Chondrocyte (in vitro differentiated cells): ENCODE results near the gene DOK1. TPM values are rescaled to one million over a fixed set of nuclear protein-coding genes. Genes with fewer than 3 reads are reported as not detected.

Experiments used
- DNase-seq: peaks from one replicate; pipeline ENCODE4 v3.0.0; 2021; ENCODE audit warnings: mixed read lengths, low spot score
- H3K27ac Mint-ChIP-seq: one replicate; pipeline ENCODE4 v1.8.0; 2021; ENCODE audit warnings: mild to moderate bottlenecking, moderate library complexity, mixed read lengths; ENCODE audit not compliant: unreplicated experiment
- H3K27me3 Mint-ChIP-seq: 2 replicates; pipeline ENCODE4 v1.8.0; 2021; ENCODE audit warnings: low read depth, mixed read lengths
- H3K36me3 Mint-ChIP-seq: 2 replicates; pipeline ENCODE4 v1.8.0; 2021; ENCODE audit warnings: low read depth, mixed read lengths
- H3K4me1 Mint-ChIP-seq: 2 replicates; pipeline ENCODE4 v1.8.0; 2021; ENCODE audit warnings: low read depth, mild to moderate bottlenecking, mixed read lengths
- H3K4me3 Mint-ChIP-seq: one replicate; pipeline ENCODE4 v1.8.0; 2021; ENCODE audit warnings: mild to moderate bottlenecking, moderate library complexity, mixed read lengths; ENCODE audit not compliant: unreplicated experiment
- H3K9me3 Mint-ChIP-seq: 2 replicates; pipeline ENCODE4 v1.8.0; 2021; ENCODE audit warnings: low read depth, mixed read lengths
- total RNA-seq: library from RNA; stranded (reverse); gene quantifications from 3 replicates; pipeline ENCODE4 v1.2.1, GENCODE V29; 2021
- TF ChIP-seq, protein P1 (sequence below): fragments of 200-600 bp; sonication (generic); IDR thresholded peaks from 2 replicates; pipeline ENCODE4 v1.5.0; 2021; ENCODE audit warnings: antibody characterized with exemption, mild to moderate bottlenecking, moderate library complexity

Gene DOK1
- total RNA-seq, 1 donor from 2014 or later: 46.0 TPM

DNA sequence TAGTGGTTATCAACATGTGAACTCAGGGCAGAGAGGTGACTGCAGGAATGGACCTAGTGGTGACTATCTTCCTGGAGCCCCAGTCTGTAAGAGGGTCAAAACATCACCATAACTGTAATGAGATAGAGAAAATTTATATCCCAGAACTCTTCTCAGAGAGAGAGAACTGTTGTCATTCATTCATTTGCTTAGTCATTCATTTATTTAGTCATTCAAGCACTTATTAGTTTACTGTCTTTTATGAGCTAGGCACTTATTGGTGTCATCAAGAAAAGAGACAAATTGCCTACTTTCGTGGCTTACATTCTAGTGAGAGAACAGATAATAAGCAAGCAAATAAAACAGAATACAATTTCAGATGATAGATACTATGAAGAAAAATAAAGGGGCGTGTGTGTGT lies 34.1 kb downstream of the DOK1 start:
- Mint-ChIP-seq H3K9me3 (no peaks in the 10 kb centered on the region), H3K4me1 (peaks cover 25% of the 10 kb centered on the region), H3K27me3 (peaks cover 25% of the 10 kb centered on the region), H3K36me3 (no peaks in the 10 kb centered on the region), H3K27ac (no peak overlapping the region), H3K4me3 (no peak overlapping the region)
- TF ChIP-seq, protein P1, sequence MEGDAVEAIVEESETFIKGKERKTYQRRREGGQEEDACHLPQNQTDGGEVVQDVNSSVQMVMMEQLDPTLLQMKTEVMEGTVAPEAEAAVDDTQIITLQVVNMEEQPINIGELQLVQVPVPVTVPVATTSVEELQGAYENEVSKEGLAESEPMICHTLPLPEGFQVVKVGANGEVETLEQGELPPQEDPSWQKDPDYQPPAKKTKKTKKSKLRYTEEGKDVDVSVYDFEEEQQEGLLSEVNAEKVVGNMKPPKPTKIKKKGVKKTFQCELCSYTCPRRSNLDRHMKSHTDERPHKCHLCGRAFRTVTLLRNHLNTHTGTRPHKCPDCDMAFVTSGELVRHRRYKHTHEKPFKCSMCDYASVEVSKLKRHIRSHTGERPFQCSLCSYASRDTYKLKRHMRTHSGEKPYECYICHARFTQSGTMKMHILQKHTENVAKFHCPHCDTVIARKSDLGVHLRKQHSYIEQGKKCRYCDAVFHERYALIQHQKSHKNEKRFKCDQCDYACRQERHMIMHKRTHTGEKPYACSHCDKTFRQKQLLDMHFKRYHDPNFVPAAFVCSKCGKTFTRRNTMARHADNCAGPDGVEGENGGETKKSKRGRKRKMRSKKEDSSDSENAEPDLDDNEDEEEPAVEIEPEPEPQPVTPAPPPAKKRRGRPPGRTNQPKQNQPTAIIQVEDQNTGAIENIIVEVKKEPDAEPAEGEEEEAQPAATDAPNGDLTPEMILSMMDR: no peak
- DNase-seq: no peak

DNA sequence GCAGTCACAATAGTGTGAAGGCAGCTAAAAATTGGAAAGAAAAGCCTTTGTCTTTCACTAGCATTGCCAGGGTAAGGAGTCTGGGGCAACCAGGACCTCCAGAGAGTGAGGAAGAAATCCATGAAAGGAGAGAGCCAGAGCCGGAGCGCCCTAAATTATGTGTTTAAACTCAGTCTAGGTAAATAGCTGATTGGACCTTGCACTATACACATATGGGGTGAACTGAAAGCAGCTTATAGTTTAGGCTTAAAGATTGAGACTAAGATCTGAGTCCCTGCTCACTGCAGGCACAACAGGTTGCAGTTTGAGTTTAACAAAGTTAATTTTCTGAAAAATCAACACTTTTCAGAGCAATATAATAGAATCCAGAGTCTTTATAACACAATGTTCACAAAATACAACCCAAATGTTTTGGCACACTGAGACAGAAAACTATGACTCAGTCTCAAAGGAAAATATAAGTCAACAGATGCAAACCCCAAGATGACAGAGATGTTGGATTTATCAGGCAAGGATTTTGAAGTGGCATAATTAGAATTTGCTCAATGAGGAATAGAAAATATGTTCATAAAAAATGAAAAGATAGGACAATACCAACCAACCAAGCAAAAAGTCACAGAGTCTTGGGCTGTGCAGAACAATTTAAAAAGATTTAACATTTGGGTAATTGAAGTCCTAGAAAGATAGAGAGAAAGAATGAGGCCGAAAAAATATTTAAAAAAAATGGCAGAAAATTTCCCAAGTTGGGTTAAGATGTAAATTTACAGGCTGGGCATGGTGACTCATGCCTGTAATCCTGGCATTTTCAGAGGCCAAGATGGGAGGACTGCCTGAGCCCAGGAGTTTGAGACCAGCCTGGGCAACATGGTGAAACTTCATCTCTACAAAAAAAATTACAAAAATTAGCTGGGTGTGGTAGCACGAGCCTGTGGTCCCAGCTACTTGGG lies 39.6 kb downstream of the DOK1 start:
- TF ChIP-seq, protein P1: no peak
- H3K36me3 Mint-ChIP-seq: no peaks in the 10 kb centered on the region
- H3K27ac Mint-ChIP-seq: no peak overlapping the region
- peaks cover 3% of the 10 kb centered on the region for H3K4me1 Mint-ChIP-seq
- DNase-seq: no peak
- H3K27me3 Mint-ChIP-seq: peaks cover 45% of the 10 kb centered on the region
- no peaks in the 10 kb centered on the region for H3K9me3 Mint-ChIP-seq
- H3K4me3 Mint-ChIP-seq: no peak overlapping the region

DNA sequence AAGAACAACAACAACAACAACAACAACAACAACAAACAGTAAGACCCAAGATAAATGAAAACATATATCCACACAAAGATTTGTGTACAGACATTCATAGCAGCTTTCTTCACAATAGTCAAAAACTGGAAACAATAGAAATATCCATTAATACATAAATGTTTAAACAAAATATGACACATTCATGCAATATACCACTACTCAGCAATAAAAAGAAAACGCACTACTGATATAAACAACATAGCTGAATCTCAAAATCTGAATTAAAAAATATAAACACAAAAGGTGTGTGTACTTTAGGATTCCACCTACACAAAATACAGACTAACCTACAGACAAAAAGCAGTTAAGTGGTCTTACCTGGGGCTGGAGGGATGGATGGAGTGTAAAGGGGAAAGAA lies 42.1 kb downstream of the DOK1 start:
- DNase-seq: no peak
- Mint-ChIP-seq H3K9me3 (no peaks in the 10 kb centered on the region), H3K36me3 (no peaks in the 10 kb centered on the region), H3K4me3 (no peak overlapping the region), H3K27ac (no peak overlapping the region), H3K4me1 (peaks cover 3% of the 10 kb centered on the region), H3K27me3 (peaks cover 38% of the 10 kb centered on the region)
- TF ChIP-seq, protein P1: no peak

DNA sequence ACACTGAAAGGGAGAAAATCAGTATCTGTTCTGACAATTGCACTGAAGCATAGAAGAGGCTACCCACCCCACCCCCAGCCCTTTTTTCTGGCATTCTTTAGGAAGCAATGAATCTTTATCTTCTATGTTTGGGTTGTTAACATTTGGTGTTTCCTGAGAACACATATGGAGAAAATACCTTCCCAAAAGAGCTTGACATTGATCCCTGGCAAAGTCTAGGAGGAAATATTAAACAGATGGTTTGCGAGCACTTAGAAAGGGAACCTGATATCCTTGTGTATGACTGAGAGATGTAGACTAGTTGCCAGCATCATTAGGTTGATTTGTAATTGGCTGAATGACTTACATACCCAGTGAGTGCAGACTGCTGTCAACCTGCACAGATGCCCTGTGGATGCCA lies 42.9 kb downstream of the DOK1 start:
- Mint-ChIP-seq H3K4me3 (no peak overlapping the region), H3K9me3 (no peaks in the 10 kb centered on the region), H3K36me3 (no peaks in the 10 kb centered on the region), H3K4me1 (peaks cover 3% of the 10 kb centered on the region), H3K27ac (no peak overlapping the region), H3K27me3 (peaks cover 45% of the 10 kb centered on the region)
- no peak for DNase-seq
- TF ChIP-seq, protein P1: no peak

DNA sequence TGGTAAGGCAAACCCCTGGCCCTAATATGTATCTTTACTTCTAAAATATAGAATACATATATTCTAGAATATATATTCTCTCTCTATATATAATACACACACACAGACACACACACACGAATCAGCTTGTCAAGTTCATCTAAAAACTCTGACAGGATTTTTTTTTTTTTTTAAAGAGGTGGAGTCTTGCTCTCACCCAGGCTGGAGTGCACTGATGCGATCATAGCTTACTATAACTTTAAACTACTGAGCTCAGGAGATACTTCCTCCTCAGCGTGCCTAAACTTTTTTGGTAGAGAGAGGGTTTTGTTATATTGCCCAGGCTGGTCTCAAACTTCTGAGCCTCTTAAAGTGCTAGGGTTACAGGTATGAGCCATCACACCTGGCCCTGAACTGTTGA lies 45.2 kb downstream of the DOK1 start:
- H3K9me3 Mint-ChIP-seq: no peaks in the 10 kb centered on the region
- peaks cover 51% of the 10 kb centered on the region for H3K27me3 Mint-ChIP-seq
- no peak for DNase-seq
- no peak overlapping the region for H3K4me3 Mint-ChIP-seq
- no peaks in the 10 kb centered on the region for H3K4me1 Mint-ChIP-seq
- H3K36me3 Mint-ChIP-seq: peaks cover 2% of the 10 kb centered on the region
- TF ChIP-seq, protein P1: no peak
- H3K27ac Mint-ChIP-seq: no peak overlapping the region
